WERI-Rb-1 (cell line): ENCODE results near the gene SH3TC1.

ENCODE experiments used
- DNase-seq: peaks from one replicate; pipeline ENCODE4 v3.0.0-alpha.2; 2020
- H3K27ac ChIP-seq: fragments of 250-450 bp; sonication (Bioruptor Pico); 2 replicates; pipeline ENCODE4 v1.5.1; 2020; ENCODE audit warnings: mild to moderate bottlenecking, moderate library complexity
- H3K27me3 ChIP-seq: fragments of 250-450 bp; sonication (Bioruptor Pico); 2 replicates; pipeline ENCODE4 v1.5.1; 2021; ENCODE audit warnings: mild to moderate bottlenecking, low read depth, moderate library complexity; ENCODE audit not compliant: insufficient read depth, severe bottlenecking
- H3K36me3 ChIP-seq: fragments of 250-450 bp; sonication (Bioruptor Pico); 2 replicates; pipeline ENCODE4 v1.5.1; 2020; ENCODE audit warnings: mild to moderate bottlenecking, moderate library complexity
- H3K4me3 ChIP-seq: 2 replicates; pipeline ENCODE4 v1.5.1; 2011; ENCODE audit warnings: low read depth, mild to moderate bottlenecking, control low read depth, low read length
- H3K9me3 ChIP-seq: fragments of 250-450 bp; sonication (Bioruptor Pico); 2 replicates; pipeline ENCODE4 v1.5.1; 2021; ENCODE audit warnings: mild to moderate bottlenecking, moderate library complexity; ENCODE audit not compliant: severe bottlenecking
- TF ChIP-seq, protein P1 (sequence below): IDR thresholded peaks from 2 replicates; pipeline ENCODE4 v1.5.1; 2011; ENCODE audit warnings: low read depth, mild to moderate bottlenecking, control low read depth, inconsistent platforms, low read length

The SH3TC1 gene

DNA sequence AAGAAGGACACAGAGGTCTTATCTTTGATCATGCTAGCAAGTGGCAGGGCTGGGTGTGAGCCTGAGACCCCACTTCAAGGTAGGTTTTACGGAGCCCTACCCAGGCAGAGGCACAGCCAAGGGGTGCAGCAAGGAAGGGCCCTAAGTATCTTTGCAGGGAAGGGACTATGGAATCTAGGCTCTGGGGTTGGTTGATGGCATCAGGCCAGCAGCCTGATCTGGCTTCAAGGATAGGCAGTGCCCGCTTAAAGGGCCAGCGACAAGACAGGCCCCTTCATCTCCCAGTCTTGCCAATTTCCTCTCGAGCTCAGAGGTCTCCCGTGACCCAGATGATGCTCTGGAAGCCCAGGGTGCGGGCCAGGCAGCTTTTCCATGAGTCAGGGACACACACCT, 46.2 kb upstream of the SH3TC1 start:
- peaks cover 7% of the 10 kb centered on the region for H3K27me3 ChIP-seq
- H3K36me3 ChIP-seq = no peaks in the 10 kb centered on the region
- TF ChIP-seq, protein P1, sequence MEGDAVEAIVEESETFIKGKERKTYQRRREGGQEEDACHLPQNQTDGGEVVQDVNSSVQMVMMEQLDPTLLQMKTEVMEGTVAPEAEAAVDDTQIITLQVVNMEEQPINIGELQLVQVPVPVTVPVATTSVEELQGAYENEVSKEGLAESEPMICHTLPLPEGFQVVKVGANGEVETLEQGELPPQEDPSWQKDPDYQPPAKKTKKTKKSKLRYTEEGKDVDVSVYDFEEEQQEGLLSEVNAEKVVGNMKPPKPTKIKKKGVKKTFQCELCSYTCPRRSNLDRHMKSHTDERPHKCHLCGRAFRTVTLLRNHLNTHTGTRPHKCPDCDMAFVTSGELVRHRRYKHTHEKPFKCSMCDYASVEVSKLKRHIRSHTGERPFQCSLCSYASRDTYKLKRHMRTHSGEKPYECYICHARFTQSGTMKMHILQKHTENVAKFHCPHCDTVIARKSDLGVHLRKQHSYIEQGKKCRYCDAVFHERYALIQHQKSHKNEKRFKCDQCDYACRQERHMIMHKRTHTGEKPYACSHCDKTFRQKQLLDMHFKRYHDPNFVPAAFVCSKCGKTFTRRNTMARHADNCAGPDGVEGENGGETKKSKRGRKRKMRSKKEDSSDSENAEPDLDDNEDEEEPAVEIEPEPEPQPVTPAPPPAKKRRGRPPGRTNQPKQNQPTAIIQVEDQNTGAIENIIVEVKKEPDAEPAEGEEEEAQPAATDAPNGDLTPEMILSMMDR = no peak
- no peak for DNase-seq
- H3K4me3 ChIP-seq = no peak overlapping the region
- H3K9me3 ChIP-seq = no peaks in the 10 kb centered on the region
- no peak overlapping the region for H3K27ac ChIP-seq

- peaks cover 12% of the 10 kb centered on the region for H3K27me3 ChIP-seq
- TF ChIP-seq, protein P1 = no peak
These were observed 45.6 kb upstream of the SH3TC1 start for GRCh38 chr4:8153441-8153840.

GRCh38 chr4:8155048-8155447, 44.0 kb upstream of the SH3TC1 start:
- TF ChIP-seq, protein P1 = no peak
- Histone ChIP-seq H3K36me3 (no peaks in the 10 kb centered on the region), H3K27ac (no peak overlapping the region), H3K4me3 (no peak overlapping the region), H3K9me3 (no peaks in the 10 kb centered on the region), H3K27me3 (peaks cover 12% of the 10 kb centered on the region)
- no peak for DNase-seq

More at GRCh38 chr4:8153441-8153840, 45.6 kb upstream of the SH3TC1 start:
- H3K36me3 ChIP-seq = no peaks in the 10 kb centered on the region
- H3K27ac ChIP-seq = no peak overlapping the region
- DNase-seq = no peak
- no peak overlapping the region for H3K4me3 ChIP-seq
- no peaks in the 10 kb centered on the region for H3K9me3 ChIP-seq

DNA sequence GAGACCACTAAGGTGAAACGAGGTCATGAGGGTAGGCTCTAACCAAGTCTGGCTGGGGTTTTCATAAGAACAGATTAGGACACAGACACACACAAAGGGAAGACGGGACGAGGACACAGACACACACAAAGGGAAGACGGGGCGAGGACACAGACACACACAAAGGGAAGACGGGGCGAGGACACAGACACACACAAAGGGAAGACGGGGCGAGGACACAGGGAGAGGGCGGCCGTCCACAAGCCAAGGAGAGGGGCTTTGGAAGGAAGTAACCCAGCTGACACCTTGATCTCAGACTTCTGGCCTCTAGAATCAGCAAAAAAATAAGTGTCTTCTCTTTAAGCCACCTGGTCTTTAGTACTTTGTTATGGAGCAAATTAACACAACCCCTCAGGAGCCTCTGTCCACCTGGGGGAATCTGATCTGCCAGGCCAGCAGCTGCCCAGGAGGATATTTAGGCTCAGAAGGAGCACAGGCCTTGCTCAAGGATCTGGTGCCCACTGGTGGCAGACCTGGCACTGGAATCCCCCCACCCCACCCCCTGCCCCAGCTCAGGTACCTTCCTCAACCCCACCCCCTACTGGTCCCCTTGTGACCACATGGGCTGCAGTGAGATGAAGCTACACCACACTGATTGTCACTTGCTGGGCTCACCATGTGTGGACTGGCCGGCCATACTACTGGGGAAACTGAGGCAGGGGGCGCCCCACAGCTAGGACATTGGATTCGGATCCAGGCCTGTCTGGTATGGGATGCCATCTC, 43.2 kb upstream of the SH3TC1 start:
- Histone ChIP-seq H3K27ac (no peak overlapping the region), H3K9me3 (no peaks in the 10 kb centered on the region), H3K36me3 (no peaks in the 10 kb centered on the region), H3K27me3 (peaks cover 12% of the 10 kb centered on the region), H3K4me3 (no peak overlapping the region)
- DNase-seq = no peak
- TF ChIP-seq, protein P1 = peak; percentile 28; the same call in 1 of the 2 replicates

- Histone ChIP-seq H3K27ac (no peak overlapping the region), H3K4me3 (no peak overlapping the region), H3K9me3 (no peaks in the 10 kb centered on the region), H3K36me3 (no peaks in the 10 kb centered on the region), H3K27me3 (peaks cover 12% of the 10 kb centered on the region)
- TF ChIP-seq, protein P1 = no peak
- no peak for DNase-seq
These were observed 42.5 kb upstream of the SH3TC1 start for GRCh38 chr4:8156617-8157016.

GRCh38 chr4:8157496-8157895, 41.6 kb upstream of the SH3TC1 start:
- H3K36me3 ChIP-seq = no peaks in the 10 kb centered on the region
- no peaks in the 10 kb centered on the region for H3K9me3 ChIP-seq
- TF ChIP-seq, protein P1 = no peak
- H3K4me3 ChIP-seq = no peak overlapping the region
- DNase-seq = no peak
- peaks cover 12% of the 10 kb centered on the region for H3K27me3 ChIP-seq
- H3K27ac ChIP-seq = no peak overlapping the region
